Activated CD8-positive, alpha-beta T cell treated with anti-CD3 and anti-CD28 coated beads, Interleukin-2, amount 10 ng/mL, durations not matched to agents 7 days and 5 days (primary cell): Measurements from ENCODE around the gene SLC17A4. TPM values are rescaled to one million over a fixed set of nuclear protein-coding genes. Genes with fewer than 3 reads are reported as not detected.
"Not testable (repeated sequence)": the region's sequence is repeated elsewhere in the genome, so short reads cannot be mapped to it uniquely, and the experiment has no call there.

ENCODE experiments used
- ATAC-seq: fragments of 150-1000 bp; cut with Tn5 transposase; one replicate; pipeline ENCODE4 v1.10.0; 2021; ENCODE audit warnings: moderate library complexity
- CTCF ChIA-PET: fragments of 350-600 bp; sonication (Branson Sonifier 250); formaldehyde crosslinking; loops from one replicate; lab custom pipeline; 2021; ENCODE audit warnings: antibody characterized with exemption; lab: Charles Lee
- POLR2A ChIA-PET: fragments of 350-600 bp; sonication (Branson Sonifier 250); formaldehyde crosslinking; loops from one replicate; lab custom pipeline; 2021; ENCODE audit warnings: antibody characterized with exemption; lab: Charles Lee
- DNase-seq: peaks from one replicate; pipeline ENCODE4 v3.0.0-alpha.2; 2020
- H3K27ac Mint-ChIP-seq: one replicate; pipeline ENCODE4 v1.8.0; 2021; ENCODE audit warnings: mild to moderate bottlenecking, mixed read lengths
- H3K27me3 Mint-ChIP-seq: one replicate; pipeline ENCODE4 v1.8.0; 2021; ENCODE audit warnings: low read depth, mixed read lengths
- H3K36me3 Mint-ChIP-seq: one replicate; pipeline ENCODE4 v1.8.0; 2021; ENCODE audit warnings: low read depth, mixed read lengths
- H3K4me1 Mint-ChIP-seq: one replicate; pipeline ENCODE4 v1.8.0; 2021; ENCODE audit warnings: low read depth, mixed read lengths
- H3K4me3 Mint-ChIP-seq: one replicate; pipeline ENCODE4 v1.8.0; 2021; ENCODE audit warnings: mild to moderate bottlenecking, mixed read lengths
- H3K9me3 Mint-ChIP-seq: one replicate; pipeline ENCODE4 v1.8.0; 2022; ENCODE audit warnings: mixed read lengths; ENCODE audit not compliant: insufficient read depth
- total RNA-seq, 2 experiments: library from RNA; stranded (reverse); gene quantifications; one replicate each; pipeline ENCODE4 v1.2.3, GENCODE V29; 2021

SLC17A4 gene
- total RNA-seq, 2 experiments from 2014 or later: not detected

DNA sequence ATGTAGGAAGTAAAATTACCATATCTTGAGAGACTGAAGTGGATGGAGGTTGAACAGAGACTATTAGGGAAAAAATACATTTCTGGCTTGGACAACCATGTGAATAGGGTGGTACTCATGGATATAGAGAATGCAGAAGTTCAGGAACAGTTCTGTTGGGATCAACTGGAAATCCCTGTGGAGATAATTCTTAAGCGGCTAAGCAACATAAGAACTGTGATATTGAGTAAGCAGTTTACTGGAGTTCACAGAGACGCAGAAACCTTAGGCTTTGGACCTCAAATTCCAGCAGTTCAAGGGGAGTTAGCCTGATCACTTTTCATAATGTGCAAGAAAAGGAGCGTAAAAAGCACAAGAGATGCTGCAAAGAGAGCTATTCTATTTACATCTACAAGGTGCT is 23.6 kb upstream of the SLC17A4 start:
- Mint-ChIP-seq H3K27me3 (peaks cover 18% of the 10 kb centered on the region), H3K36me3 (no peaks in the 10 kb centered on the region), H3K4me1 (no peaks in the 10 kb centered on the region), H3K9me3 (no peaks in the 10 kb centered on the region), H3K4me3 (no peak overlapping the region), H3K27ac (no peak overlapping the region)
- no peak for ATAC-seq
- no peak for DNase-seq
- ChIA-PET CTCF (interaction anchor here (1.4 to 1.5 kb wide), 2 partner anchors 11 to 13 kb away, joined by 4 to 7 read pairs; no protein-coding TSS in a partner anchor), POLR2A (no interaction called here)

DNA sequence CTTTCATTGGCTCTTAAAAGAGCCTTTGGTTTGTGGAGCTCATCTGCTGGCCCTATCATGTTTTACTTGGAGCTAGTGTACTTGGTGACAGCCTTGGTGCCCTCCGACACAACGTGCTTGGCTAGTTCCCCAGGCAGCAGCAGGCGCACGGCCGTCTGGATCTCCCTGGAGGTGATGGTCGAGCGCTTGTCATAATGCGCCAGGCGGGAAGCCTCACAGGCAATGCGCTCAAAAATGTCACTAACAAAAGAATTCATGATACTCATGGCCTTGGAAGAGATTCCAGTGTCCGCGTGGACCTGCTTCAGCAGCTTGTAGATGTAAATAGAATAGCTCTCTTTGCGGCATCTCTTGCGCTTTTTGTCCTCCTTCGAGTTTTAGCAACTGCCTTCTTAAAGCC is 22.8 kb upstream of the SLC17A4 start:
- Mint-ChIP-seq H3K27ac (no peak overlapping the region), H3K4me3 (no peak overlapping the region)
- POLR2A ChIA-PET: interaction anchor here (0.6 kb wide), 1 partner anchor 37 kb away, joined by 4 read pairs; no protein-coding TSS in a partner anchor

DNA sequence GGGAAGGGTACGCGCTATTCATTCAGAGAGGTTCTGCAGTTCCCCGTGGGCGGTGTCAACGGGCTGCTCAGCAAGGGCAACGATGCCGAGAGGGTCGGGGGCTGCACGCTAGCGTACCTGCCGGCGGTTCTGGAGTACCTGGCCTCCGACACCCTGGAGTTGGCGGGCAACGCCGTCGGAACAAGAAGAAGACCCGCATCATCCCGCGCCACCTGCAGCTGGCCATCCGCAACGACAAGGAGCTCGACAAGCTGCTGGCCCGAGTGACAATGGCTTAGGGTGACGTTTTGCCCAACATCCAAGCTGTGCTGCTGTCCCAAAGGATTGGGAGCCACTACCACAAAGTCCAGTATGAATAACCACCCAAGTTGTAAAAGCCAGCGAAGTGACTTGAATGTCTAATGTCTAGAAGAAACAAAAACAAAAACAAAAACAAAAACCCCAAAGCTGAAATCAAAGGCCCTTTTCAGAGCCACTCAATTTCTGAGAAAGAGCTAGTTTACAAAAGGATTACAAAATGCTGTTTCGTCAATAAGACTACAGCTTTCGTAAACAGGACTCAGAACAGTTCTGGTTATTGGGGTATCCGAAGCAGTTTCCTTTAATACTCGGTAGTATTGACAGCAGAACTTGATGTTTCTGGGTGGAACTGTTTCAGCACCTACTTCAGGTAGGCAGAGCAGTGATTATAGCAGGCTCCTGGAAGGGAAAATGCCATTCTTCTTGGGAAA is 21.9 kb upstream of the SLC17A4 start:
- H3K27me3 Mint-ChIP-seq: peaks cover 27% of the 10 kb centered on the region
- CTCF ChIA-PET: interaction anchor here (1.0 to 1.6 kb wide), 2 partner anchors 13 to 23 kb away, joined by 3 to 4 read pairs; no protein-coding TSS in a partner anchor
- no peak overlapping the region for H3K27ac Mint-ChIP-seq

More for the DNA sequence above, 22.8 kb upstream of the SLC17A4 start:
- ATAC-seq (no peak), DNase-seq (no peak)
- Mint-ChIP-seq H3K27me3 (peaks cover 22% of the 10 kb centered on the region), H3K36me3 (no peaks in the 10 kb centered on the region), H3K9me3 (peaks cover 6% of the 10 kb centered on the region), H3K4me1 (no peaks in the 10 kb centered on the region)
- CTCF ChIA-PET: interaction anchor here (1.4 to 1.6 kb wide), 3 partner anchors 12 to 22 kb away, joined by 4 to 7 read pairs (median 4); no protein-coding TSS in a partner anchor

DNA sequence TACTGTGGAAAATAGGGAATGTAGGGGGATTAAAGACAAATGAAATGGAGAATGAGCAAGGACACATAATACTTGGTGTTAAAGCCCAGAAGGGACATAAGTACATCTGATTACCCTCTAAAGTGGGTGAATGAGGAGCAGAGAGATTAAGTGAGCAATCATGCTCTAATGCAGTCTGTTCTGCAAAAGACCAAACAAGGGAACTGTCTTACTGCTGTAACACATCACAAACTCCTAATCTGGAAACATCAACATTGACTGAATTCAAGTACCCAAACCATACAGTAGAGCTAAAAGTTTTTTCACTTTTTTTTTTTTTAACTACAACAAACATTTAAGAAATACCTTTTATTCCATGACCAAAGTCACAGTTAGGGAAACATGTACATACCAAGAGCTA is 19.3 kb upstream of the SLC17A4 start:
- POLR2A ChIA-PET: no interaction called here
- H3K27me3 Mint-ChIP-seq: peaks cover 32% of the 10 kb centered on the region

More for the DNA sequence above, 21.9 kb upstream of the SLC17A4 start:
- no peaks in the 10 kb centered on the region for H3K36me3 Mint-ChIP-seq
- DNase-seq (no peak), ATAC-seq (no peak)
- POLR2A ChIA-PET: interaction anchor here (0.6 kb wide), 1 partner anchor 38 kb away, joined by 4 read pairs; no protein-coding TSS in a partner anchor
- H3K4me1 Mint-ChIP-seq: no peaks in the 10 kb centered on the region
- no peak overlapping the region for H3K4me3 Mint-ChIP-seq
- H3K9me3 Mint-ChIP-seq: peaks cover 9% of the 10 kb centered on the region

DNA sequence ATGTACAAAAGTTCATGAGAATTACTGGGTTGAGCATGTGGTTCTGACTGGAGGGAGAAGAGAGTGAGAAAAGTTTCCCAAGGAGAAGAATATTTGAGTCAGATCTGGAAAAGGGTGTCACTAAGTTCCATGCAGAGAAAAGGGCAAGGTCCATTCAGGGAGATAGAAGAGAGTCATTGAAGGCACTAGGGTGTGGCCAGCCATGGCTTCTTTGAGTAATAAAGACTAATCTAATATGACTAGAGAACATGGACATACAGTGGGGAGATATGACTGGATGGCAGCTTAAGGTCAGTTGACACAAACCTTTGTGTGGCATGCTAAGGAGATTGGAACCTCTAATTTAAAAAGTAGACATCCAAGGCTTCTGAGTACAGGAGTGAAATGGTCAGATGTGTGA is 10.7 kb upstream of the SLC17A4 start:
- CTCF ChIA-PET: interaction anchor here (1.3 kb wide), 1 partner anchor 26 kb away, joined by 3 read pairs; no protein-coding TSS in a partner anchor
- Mint-ChIP-seq H3K36me3 (no peaks in the 10 kb centered on the region), H3K4me3 (no peak overlapping the region), H3K27ac (no peak overlapping the region), H3K27me3 (peaks cover 10% of the 10 kb centered on the region), H3K4me1 (no peaks in the 10 kb centered on the region), H3K9me3 (no peaks in the 10 kb centered on the region)
- no peak for ATAC-seq
- no peak for DNase-seq
- POLR2A ChIA-PET: no interaction called here

More for the DNA sequence above, 19.3 kb upstream of the SLC17A4 start:
- H3K36me3 Mint-ChIP-seq: no peaks in the 10 kb centered on the region
- no peak overlapping the region for H3K4me3 Mint-ChIP-seq
- peaks cover 9% of the 10 kb centered on the region for H3K9me3 Mint-ChIP-seq
- DNase-seq (no peak), ATAC-seq (no peak)
- H3K27ac Mint-ChIP-seq: no peak overlapping the region
- CTCF ChIA-PET: no interaction called here
- H3K4me1 Mint-ChIP-seq: no peaks in the 10 kb centered on the region

DNA sequence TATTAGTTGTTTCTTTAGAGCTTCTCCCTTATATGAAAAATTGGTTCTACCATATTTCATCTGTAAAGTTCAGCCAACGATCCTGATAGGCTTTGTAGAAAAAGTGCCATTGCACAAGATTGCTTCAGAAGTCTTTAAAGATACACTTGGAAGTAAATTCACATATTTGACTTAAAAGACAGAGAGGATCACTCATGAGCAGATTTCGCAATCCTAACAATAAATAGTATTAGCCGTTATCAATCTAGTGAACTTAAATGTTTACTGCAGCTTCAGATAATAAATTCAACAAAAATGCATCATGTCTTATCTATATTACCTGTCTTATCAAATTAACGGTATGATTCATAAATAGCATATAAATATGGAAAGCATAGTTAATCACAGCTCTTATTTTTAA is 8.7 kb upstream of the SLC17A4 start:
- Mint-ChIP-seq H3K4me1 (no peaks in the 10 kb centered on the region), H3K36me3 (no peaks in the 10 kb centered on the region), H3K4me3 (no peak overlapping the region), H3K27me3 (peaks cover 5% of the 10 kb centered on the region), H3K27ac (no peak overlapping the region), H3K9me3 (no peaks in the 10 kb centered on the region)
- CTCF ChIA-PET: interaction anchor here (1.0 kb wide), 1 partner anchor 14 kb away, joined by 3 read pairs; no protein-coding TSS in a partner anchor
- no peak for ATAC-seq
- POLR2A ChIA-PET: no interaction called here
- no peak for DNase-seq

DNA sequence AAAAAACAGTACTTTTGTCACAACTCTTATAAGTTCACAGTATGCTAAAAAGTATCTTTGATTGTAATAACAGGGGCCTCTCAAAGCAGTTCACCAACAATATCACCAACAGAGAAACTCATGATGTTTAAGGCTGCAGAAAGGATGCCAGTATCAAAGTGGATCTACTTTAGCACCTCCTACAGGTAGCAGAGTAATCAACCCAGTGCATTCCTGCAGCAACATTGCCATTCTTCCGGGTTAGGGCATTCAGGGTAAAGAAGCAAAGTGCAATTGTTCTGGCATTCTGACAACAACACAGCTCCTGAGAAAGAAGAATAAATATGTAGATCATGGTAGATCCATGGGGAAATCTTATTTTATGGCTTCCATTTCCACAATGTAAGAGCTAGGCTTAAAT is 7.6 kb upstream of the SLC17A4 start:
- H3K27me3 Mint-ChIP-seq: peaks cover 5% of the 10 kb centered on the region
- CTCF ChIA-PET: no interaction called here

DNA sequence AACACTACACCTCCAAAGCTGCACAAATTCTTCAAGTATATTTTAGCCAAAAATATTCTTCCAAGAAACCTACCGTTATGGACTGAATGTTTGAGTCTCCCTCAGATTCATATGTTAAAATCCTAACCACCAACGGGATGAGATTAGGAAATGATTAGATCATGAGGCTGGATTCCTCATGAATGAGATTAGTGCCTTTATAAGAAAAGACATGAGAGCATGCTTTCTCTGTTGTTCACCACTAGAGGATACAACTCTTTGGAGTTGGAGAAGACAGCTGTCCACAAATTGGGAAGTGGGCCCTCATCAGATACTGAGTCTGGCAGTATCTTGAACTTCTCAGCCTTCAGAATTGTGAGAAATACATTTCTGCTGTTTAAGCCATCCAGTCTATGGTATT is 7.1 kb upstream of the SLC17A4 start:
- no peak for DNase-seq
- ATAC-seq: no peak
- Mint-ChIP-seq H3K27me3 (peaks cover 5% of the 10 kb centered on the region), H3K4me3 (no peak overlapping the region), H3K9me3 (no peaks in the 10 kb centered on the region), H3K27ac (no peak overlapping the region), H3K4me1 (no peaks in the 10 kb centered on the region), H3K36me3 (no peaks in the 10 kb centered on the region)
- ChIA-PET CTCF (no interaction called here), POLR2A (no interaction called here)

More for the DNA sequence above, 7.6 kb upstream of the SLC17A4 start:
- no peaks in the 10 kb centered on the region for H3K4me1 Mint-ChIP-seq
- DNase-seq: no peak
- no peak for ATAC-seq
- no peak overlapping the region for H3K4me3 Mint-ChIP-seq
- H3K27ac Mint-ChIP-seq: no peak overlapping the region
- H3K36me3 Mint-ChIP-seq: no peaks in the 10 kb centered on the region
- no peaks in the 10 kb centered on the region for H3K9me3 Mint-ChIP-seq
- POLR2A ChIA-PET: no interaction called here

DNA sequence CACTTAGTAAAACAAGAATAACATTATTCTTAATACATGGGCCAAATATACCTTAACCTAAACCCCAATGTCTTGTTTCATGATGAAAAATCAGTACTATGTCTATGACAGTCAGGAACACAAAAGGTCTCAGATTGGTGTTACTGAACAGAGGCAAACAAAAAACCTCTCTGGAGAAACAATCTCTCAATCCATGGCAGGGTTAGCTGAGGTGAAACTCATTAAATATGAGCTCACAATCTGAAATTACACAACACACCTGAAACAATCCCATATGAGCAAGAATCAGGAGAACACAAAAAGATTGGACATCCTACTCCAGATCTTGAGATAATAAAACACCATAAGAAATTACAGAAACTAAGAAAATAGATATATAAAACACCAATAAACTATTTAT is 6.5 kb upstream of the SLC17A4 start:
- no peaks in the 10 kb centered on the region for H3K9me3 Mint-ChIP-seq
- DNase-seq (no peak), ATAC-seq (no peak)
- no peaks in the 10 kb centered on the region for H3K4me1 Mint-ChIP-seq
- H3K27me3 Mint-ChIP-seq: peaks cover 5% of the 10 kb centered on the region
- no peak overlapping the region for H3K4me3 Mint-ChIP-seq
- ChIA-PET POLR2A (no interaction called here), CTCF (no interaction called here)
- H3K36me3 Mint-ChIP-seq: no peaks in the 10 kb centered on the region
- no peak overlapping the region for H3K27ac Mint-ChIP-seq

DNA sequence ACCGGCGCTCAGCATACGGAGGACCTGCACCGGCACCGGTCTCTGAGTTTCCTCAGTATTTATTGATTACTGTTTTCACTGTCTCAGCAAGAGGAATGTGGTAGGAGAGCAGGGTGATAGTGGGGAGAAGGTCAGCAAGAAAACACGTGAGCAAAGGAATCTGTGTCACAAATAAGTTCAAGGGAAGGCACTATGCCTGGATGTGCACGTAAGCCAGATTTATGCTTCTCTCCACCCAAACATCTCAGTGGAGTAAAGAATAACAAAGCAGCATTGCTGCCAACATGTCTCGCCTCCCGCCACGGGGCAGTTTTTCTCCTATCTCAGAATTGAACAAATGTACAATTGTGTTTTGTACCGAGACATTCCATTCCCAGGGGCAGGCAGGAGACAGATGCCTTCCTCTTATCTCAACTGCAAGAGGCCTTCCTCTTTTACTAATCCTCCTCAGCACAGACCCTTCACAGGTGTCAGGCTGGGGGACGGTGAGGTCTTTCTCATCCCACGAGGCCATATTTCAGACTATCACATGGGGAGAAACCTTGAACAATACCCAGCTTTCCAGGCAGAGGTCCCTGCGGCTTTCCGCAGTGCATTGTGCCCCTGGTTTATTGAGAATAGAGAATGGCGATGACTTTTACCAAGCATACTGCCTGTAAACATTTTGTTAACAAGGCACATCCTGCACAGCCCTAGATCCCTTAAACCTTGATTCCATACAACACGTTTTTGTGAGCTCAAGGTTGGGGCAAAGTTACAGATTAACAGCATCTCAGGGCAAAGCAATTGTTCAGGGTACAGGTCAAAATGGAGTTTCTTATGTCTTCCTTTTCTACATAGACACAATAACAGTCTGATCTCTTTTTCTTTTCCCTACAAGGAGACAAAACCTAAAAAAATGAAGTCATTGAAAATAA is 5.7 kb upstream of the SLC17A4 start:
- ATAC-seq, CTCF ChIA-PET, H3K4me3 Mint-ChIP-seq, H3K36me3 Mint-ChIP-seq, H3K27ac Mint-ChIP-seq, H3K27me3 Mint-ChIP-seq, H3K9me3 Mint-ChIP-seq, DNase-seq, H3K4me1 Mint-ChIP-seq, POLR2A ChIA-PET: not testable (repeated sequence)

DNA sequence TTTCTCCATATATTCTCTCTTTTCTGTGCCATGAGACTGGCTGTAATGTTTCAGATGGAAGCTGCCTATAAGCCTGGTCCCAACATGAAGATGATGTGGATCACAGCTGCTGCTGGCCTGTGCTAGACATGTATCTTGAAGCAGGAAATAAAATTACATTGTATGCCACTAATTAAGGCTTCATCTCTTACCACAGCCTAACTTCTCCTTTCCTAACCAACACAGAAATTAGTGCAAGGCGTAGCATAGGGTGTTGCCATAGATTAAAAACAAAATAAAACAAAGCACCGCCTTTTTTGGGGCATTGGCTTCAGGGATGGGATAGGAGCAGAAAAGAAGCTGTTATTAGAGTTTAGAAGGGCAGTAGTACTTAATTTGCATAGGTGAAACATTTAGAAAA is 4.7 kb upstream of the SLC17A4 start:
- no peak overlapping the region for H3K27ac Mint-ChIP-seq
- H3K27me3 Mint-ChIP-seq: peaks cover 14% of the 10 kb centered on the region
- H3K9me3 Mint-ChIP-seq: no peaks in the 10 kb centered on the region
- no peaks in the 10 kb centered on the region for H3K36me3 Mint-ChIP-seq
- POLR2A ChIA-PET: no interaction called here
- CTCF ChIA-PET: no interaction called here
- no peak for DNase-seq
- no peak overlapping the region for H3K4me3 Mint-ChIP-seq
- H3K4me1 Mint-ChIP-seq: no peaks in the 10 kb centered on the region
- ATAC-seq: no peak
